Measurements from ENCODE around the gene MCCC1.

The MCCC1 gene

DNA sequence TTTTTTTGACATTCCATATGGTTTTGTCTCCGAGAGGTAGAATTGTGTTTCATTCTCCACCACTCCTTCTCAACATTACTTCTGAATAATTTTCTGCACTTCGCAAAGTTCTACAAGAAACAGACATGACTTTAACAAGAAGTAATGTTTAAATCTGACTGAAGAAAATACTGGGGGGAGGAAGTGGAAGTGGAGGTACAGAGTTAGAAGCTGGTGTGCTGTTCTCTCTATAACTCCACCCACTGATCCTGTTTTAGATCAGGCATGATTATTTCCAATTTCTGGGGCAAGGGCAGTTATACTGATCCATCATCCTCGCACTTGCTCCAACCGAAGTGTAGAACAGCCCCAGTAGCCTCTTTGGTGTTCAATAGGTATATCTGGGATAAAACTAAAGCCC, 9.2 kb upstream of the MCCC1 start:
- no peak for TF ChIP-seq FOXM1 (IDR thresholded peaks at IDR 0.05; ENCODE audit: borderline replicate concordance, low read depth)
- TF ChIP-seq, protein P1, sequence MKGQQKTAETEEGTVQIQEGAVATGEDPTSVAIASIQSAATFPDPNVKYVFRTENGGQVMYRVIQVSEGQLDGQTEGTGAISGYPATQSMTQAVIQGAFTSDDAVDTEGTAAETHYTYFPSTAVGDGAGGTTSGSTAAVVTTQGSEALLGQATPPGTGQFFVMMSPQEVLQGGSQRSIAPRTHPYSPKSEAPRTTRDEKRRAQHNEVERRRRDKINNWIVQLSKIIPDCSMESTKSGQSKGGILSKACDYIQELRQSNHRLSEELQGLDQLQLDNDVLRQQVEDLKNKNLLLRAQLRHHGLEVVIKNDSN (IDR thresholded peaks at IDR 0.05), result no peak
- TF ChIP-seq ZBTB7A (IDR thresholded peaks at IDR 0.05; ENCODE audit: low read depth), result no peak
- no peak for TF ChIP-seq TEAD4 (IDR thresholded peaks at IDR 0.05)
- no peak for TF ChIP-seq YY1 (IDR thresholded peaks at IDR 0.05; ENCODE audit: low read depth)
- no peak for TF ChIP-seq TCF12 (IDR thresholded peaks at IDR 0.05; ENCODE audit: low read depth)
- no peak for TF ChIP-seq EGR1 (IDR thresholded peaks at IDR 0.05)
- no peak for TF ChIP-seq RAD21 (IDR thresholded peaks at IDR 0.05; ENCODE audit: low read depth)

DNA sequence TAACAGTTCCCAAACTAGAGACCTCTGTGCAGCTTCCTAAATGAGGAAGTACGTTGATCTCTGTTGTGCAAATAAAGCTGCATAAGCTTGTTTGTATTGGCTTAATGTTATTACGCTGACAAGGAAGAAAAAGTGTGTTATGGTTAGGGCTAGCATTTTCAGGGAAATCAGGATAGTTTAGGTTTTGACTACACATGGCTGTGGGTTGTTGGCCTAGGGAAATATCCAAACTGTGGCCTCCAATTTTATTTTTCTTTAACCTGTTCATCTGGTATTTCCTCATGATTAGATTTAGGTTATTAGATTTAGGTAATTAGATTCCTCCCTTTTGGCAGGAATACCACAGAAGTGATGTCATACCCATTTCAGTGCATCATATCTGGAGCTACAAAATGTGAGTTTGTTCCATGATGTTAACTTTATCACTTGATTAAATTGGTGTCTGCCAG, 8.7 kb upstream of the MCCC1 start:
- TF ChIP-seq TEAD4 (IDR thresholded peaks at IDR 0.05), result no peak
- no peak for TF ChIP-seq CREB1 (IDR thresholded peaks at IDR 0.05; ENCODE audit: low read depth)
- no peak for TF ChIP-seq TCF12 (IDR thresholded peaks at IDR 0.05; ENCODE audit: low read depth)
- TF ChIP-seq, protein P1 (IDR thresholded peaks at IDR 0.05), result no peak
- TF ChIP-seq ZBTB7A (IDR thresholded peaks at IDR 0.05; ENCODE audit: low read depth), result no peak
- no peak for TF ChIP-seq YY1 (IDR thresholded peaks at IDR 0.05; ENCODE audit: low read depth)
- TF ChIP-seq NFIC (IDR thresholded peaks at IDR 0.05), result no peak
- no peak for TF ChIP-seq EGR1 (IDR thresholded peaks at IDR 0.05)
- TF ChIP-seq EP300 (IDR thresholded peaks at IDR 0.05; ENCODE audit: borderline replicate concordance), result no peak
- TF ChIP-seq, protein P2, sequence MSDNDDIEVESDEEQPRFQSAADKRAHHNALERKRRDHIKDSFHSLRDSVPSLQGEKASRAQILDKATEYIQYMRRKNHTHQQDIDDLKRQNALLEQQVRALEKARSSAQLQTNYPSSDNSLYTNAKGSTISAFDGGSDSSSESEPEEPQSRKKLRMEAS (IDR thresholded peaks at IDR 0.05), result no peak
- TF ChIP-seq TAF1 (IDR thresholded peaks at IDR 0.05; ENCODE audit: low read depth), result no peak
- TF ChIP-seq CEBPB (IDR thresholded peaks at IDR 0.05), result no peak
- TF ChIP-seq RAD21 (IDR thresholded peaks at IDR 0.05; ENCODE audit: low read depth), result no peak
- TF ChIP-seq FOXM1 (IDR thresholded peaks at IDR 0.05; ENCODE audit: borderline replicate concordance, low read depth), result no peak
- TF ChIP-seq, protein P3, sequence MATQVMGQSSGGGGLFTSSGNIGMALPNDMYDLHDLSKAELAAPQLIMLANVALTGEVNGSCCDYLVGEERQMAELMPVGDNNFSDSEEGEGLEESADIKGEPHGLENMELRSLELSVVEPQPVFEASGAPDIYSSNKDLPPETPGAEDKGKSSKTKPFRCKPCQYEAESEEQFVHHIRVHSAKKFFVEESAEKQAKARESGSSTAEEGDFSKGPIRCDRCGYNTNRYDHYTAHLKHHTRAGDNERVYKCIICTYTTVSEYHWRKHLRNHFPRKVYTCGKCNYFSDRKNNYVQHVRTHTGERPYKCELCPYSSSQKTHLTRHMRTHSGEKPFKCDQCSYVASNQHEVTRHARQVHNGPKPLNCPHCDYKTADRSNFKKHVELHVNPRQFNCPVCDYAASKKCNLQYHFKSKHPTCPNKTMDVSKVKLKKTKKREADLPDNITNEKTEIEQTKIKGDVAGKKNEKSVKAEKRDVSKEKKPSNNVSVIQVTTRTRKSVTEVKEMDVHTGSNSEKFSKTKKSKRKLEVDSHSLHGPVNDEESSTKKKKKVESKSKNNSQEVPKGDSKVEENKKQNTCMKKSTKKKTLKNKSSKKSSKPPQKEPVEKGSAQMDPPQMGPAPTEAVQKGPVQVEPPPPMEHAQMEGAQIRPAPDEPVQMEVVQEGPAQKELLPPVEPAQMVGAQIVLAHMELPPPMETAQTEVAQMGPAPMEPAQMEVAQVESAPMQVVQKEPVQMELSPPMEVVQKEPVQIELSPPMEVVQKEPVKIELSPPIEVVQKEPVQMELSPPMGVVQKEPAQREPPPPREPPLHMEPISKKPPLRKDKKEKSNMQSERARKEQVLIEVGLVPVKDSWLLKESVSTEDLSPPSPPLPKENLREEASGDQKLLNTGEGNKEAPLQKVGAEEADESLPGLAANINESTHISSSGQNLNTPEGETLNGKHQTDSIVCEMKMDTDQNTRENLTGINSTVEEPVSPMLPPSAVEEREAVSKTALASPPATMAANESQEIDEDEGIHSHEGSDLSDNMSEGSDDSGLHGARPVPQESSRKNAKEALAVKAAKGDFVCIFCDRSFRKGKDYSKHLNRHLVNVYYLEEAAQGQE (IDR thresholded peaks at IDR 0.05; ENCODE audit: low read depth), result no peak

DNA sequence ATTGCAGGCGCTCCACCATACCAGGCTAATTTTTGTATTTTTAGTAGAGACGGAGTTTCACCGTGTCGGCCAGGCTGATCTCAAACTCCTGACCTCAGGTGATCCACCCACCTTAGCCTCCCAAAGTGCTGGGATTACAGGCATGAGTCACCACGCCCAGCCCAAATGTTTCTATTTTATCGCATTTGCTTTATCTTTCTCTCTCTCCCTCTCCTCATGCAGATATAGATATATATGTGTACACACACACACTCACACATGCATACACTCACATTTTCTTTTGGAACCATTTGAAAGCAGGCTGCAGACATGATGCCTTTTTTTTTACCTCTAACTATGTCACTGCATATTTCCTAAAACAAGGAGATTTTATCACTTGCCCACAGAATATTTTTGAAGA, 7.3 kb upstream of the MCCC1 start:
- TF ChIP-seq NFIC (IDR thresholded peaks at IDR 0.05) (no peak), ZBTB7A (IDR thresholded peaks at IDR 0.05; ENCODE audit: low read depth) (no peak), CEBPB (IDR thresholded peaks at IDR 0.05) (no peak), TAF1 (IDR thresholded peaks at IDR 0.05; ENCODE audit: low read depth) (no peak), EP300 (IDR thresholded peaks at IDR 0.05; ENCODE audit: borderline replicate concordance) (no peak)

DNA sequence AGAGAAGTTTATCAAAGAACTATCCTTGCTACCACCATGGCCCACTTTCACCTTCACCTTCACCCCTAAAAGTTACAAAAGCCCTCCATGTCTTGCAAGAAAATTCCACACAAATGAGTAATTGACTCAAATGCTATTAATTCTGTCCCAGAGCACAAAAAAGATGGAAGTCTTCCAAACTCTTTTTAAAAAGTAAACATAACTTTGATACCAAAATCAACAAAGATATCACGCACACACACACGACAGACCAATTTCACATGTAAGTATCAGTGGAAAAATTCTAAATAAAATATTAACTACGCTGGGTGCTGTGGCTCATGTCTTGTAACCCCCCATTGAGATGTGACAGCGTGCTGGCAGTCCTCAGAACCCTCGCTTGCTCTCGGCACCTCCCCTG, 1.1 kb upstream of the MCCC1 start:
- no peak for TF ChIP-seq TAF1 (IDR thresholded peaks at IDR 0.05; ENCODE audit: low read depth)

DNA sequence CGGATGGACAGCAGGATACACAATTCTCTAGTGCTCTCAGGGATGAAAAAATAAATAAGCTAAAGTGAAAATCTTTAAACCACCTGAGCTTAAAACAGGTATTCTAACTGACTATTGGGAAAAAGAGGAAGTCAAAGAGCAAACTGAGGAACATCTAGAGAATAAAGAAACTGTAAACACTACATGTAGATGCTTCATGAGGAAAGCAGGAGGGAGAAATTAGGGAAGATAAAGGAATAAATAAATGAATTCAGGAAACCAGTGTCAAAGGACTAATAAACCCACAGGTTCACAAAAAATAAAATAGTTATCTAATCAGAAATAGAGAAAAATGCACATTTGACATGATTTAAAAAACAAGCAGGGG, 525 bp upstream of the MCCC1 start:
- TF ChIP-seq, protein P3 (IDR thresholded peaks at IDR 0.05; ENCODE audit: low read depth), result no peak
- no peak for TF ChIP-seq TAF1 (IDR thresholded peaks at IDR 0.05; ENCODE audit: low read depth)
- TF ChIP-seq CREB1 (IDR thresholded peaks at IDR 0.05; ENCODE audit: low read depth), result no peak
- TF ChIP-seq, protein P2 (IDR thresholded peaks at IDR 0.05), result no peak
- TF ChIP-seq, protein P1 (IDR thresholded peaks at IDR 0.05), result no peak
- no peak for TF ChIP-seq FOXM1 (IDR thresholded peaks at IDR 0.05; ENCODE audit: borderline replicate concordance, low read depth)
- TF ChIP-seq TCF12 (IDR thresholded peaks at IDR 0.05; ENCODE audit: low read depth), result no peak

DNA sequence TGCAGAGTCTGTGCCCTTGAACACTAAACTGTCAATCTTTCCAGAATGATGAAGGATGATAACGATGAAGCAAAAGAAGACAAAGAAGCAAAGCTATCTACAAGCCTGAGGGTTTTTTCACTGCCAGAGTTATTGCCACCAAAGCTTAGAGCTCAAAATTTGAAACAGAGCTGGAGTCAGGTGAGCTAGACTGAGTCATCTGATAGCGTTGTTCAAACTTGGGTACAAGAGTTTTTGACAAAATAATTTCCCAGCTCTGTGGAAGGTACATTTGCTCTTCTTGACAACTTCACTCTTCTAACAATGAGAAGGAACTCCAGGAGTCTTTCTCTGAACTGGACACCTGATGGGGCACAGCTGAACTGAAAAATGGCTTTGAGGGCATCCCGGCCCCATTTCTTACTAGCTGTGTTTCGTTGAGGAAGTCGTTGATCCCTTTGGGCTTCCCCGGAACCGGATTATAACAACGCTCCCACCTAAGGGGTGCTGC, 715 bp downstream of the MCCC1 start:
- TF ChIP-seq, protein P2 (IDR thresholded peaks at IDR 0.05), result no peak
- TF ChIP-seq, protein P3 (IDR thresholded peaks at IDR 0.05; ENCODE audit: low read depth), result no peak
